BLaER1 treated with 17β-estradiol and CSF1 and Interleukin-3, amounts not matched to agents 10 nM and 100 nM (cell line): ENCODE measurements around the gene JADE2.
A peak's percentile ranks its signal among the peaks of the same experiment; 100 is the strongest.

Source experiments
- H3K27ac ChIP-seq, 11 experiments: shearing (Covaris generic); formaldehyde crosslinking; 2 replicates each; pipeline ENCODE4 v1.8.1; 2022
- H3K27me3 ChIP-seq, 11 experiments: shearing (Covaris generic); formaldehyde crosslinking; 2 replicates each; pipeline ENCODE4 v1.8.1; 2022
- H3K36me3 ChIP-seq, 11 experiments: shearing (Covaris generic); formaldehyde crosslinking; 2 replicates each; pipeline ENCODE4 v1.8.1; 2022
- H3K4me1 ChIP-seq, 10 experiments: shearing (Covaris generic); formaldehyde crosslinking; 2 replicates each; pipeline ENCODE4 v1.8.1; 2022
- H3K4me2 ChIP-seq, 11 experiments: shearing (Covaris generic); formaldehyde crosslinking; 2 replicates each; pipeline ENCODE4 v1.8.1; 2022
- H3K4me3 ChIP-seq, 10 experiments: shearing (Covaris generic); formaldehyde crosslinking; 2 replicates each; pipeline ENCODE4 v1.8.1; 2022
- H3K9ac ChIP-seq, 11 experiments: shearing (Covaris generic); formaldehyde crosslinking; 2 replicates each; pipeline ENCODE4 v1.8.1; 2022
- H3K9me3 ChIP-seq, 11 experiments: shearing (Covaris generic); formaldehyde crosslinking; replicated peaks in 1 of 11; 2 replicates each; pipeline ENCODE4 v1.8.1; 2022
- H4K20me1 ChIP-seq, 11 experiments: shearing (Covaris generic); formaldehyde crosslinking; 2 replicates each; pipeline ENCODE4 v1.8.1; 2022
- Cebpa-rat ChIP-seq, 11 experiments: shearing (Covaris generic); IDR thresholded peaks; 2 replicates each; pipeline ENCODE4 v1.8.1; 2022

The JADE2 gene

GRCh38 chr5:134541736-134542376, 16.4 kb downstream of the JADE2 start:
- Histone ChIP-seq H3K9me3 (no peaks in the 10 kb centered on the region), H3K36me3 (peaks cover 24 to 58% (median 49%) of the 10 kb centered on the region in 11 experiments), H3K27me3 (no peaks in the 10 kb centered on the region), H3K27ac (peak overlapping the region in 5 of 11 experiments; percentile 15 to 98 (median 95); a peak in 7 of 22 replicates), H3K4me2 (peak overlapping the region in 10 of 11 experiments; percentile 43 to 98 (median 90); a peak in 17 of 22 replicates), H4K20me1 (peaks cover 4 to 90% (median 19%) of the 10 kb centered on the region in 11 experiments; a peak in 16 of 22 replicates), H3K9ac (peak overlapping the region in 1 of 11 experiments; percentile 15; a peak in 1 of 22 replicates), H3K4me1 (peaks cover 67 to 87% (median 81%) of the 10 kb centered on the region in 10 experiments), H3K4me3 (no peak overlapping the region)
- no peak for TF ChIP-seq Cebpa-rat (IDR thresholded peaks at IDR 0.05)

- Histone ChIP-seq H3K27me3 (no peaks in the 10 kb centered on the region), H3K4me2 (peak overlapping the region; percentile 82 to 98 (median 91)), H3K9ac (peak overlapping the region; percentile 51 to 91 (median 70); a peak in 21 of 22 replicates), H3K4me3 (peak overlapping the region in 9 of 10 experiments; percentile 22 to 55 (median 41); a peak in 16 of 20 replicates), H3K9me3 (no peaks in the 10 kb centered on the region), H3K36me3 (peaks cover 8 to 59% (median 45%) of the 10 kb centered on the region in 11 experiments; a peak in 21 of 22 replicates), H4K20me1 (peaks cover 0 to 92% (median 12%) of the 10 kb centered on the region in 11 experiments; a peak in 11 of 22 replicates), H3K27ac (peak overlapping the region; percentile 8 to 99 (median 82); a peak in 20 of 22 replicates), H3K4me1 (peaks cover 87 to 98% (median 97%) of the 10 kb centered on the region in 10 experiments)
- TF ChIP-seq Cebpa-rat (IDR thresholded peaks at IDR 0.05), result no peak
Measured at GRCh38 chr5:134543820-134544614, 18.5 kb downstream of the JADE2 start.

- Histone ChIP-seq H3K27me3 (no peaks in the 10 kb centered on the region), H3K4me1 (peaks cover 92 to 100% (median 100%) of the 10 kb centered on the region in 10 experiments), H3K9ac (peak overlapping the region; percentile 51 to 91 (median 70); a peak in 20 of 22 replicates), H3K4me3 (peak overlapping the region in 9 of 10 experiments; percentile 8 to 55 (median 41); a peak in 14 of 20 replicates), H3K4me2 (peak overlapping the region; percentile 82 to 98 (median 91)), H3K9me3 (no peaks in the 10 kb centered on the region), H4K20me1 (peaks cover 0 to 94% (median 9%) of the 10 kb centered on the region in 11 experiments; a peak in 9 of 22 replicates), H3K27ac (peak overlapping the region; percentile 8 to 99 (median 82); a peak in 21 of 22 replicates), H3K36me3 (peaks cover 0 to 54% (median 37%) of the 10 kb centered on the region in 11 experiments; a peak in 16 of 22 replicates)
- peak in 6 of 11 experiments; percentile 40 to 96 (median 78); a peak in 10 of 22 replicates for TF ChIP-seq Cebpa-rat (IDR thresholded peaks at IDR 0.05)
Measured at GRCh38 chr5:134545070-134545868, 19.8 kb downstream of the JADE2 start.

DNA sequence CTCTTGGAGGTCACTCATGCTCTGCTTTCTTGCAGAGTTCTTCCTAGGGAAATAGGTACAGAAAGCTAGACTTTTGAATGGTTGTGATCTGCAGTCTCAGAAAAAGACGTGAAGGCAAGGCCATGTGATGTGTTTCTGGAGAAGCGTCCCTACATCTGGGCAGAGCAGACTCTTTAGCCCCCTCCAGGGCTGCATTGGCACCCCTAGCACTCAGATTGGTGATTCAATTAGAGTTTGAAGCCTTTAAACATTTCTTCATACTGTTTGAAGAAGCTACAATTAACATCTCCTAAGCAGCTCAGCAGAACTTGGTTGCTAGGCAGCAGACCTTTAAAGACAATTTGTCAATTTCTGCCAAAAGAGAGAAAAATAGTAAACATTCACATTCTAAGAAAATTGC, 21.6 kb downstream of the JADE2 start:
- H3K4me1 ChIP-seq, result peaks cover 97 to 100% (median 100%) of the 10 kb centered on the region in 10 experiments
- H3K4me2 ChIP-seq, result peak overlapping the region; percentile 75 to 98 (median 91)
- peak overlapping the region in 8 of 11 experiments; percentile 6 to 99 (median 89); a peak in 13 of 22 replicates for H3K27ac ChIP-seq
- H3K27me3 ChIP-seq, result no peaks in the 10 kb centered on the region
- no peak for TF ChIP-seq Cebpa-rat (IDR thresholded peaks at IDR 0.05)
- H3K9me3 ChIP-seq, result no peaks in the 10 kb centered on the region
- peaks cover 4 to 47% (median 27%) of the 10 kb centered on the region in 11 experiments; a peak in 20 of 22 replicates for H3K36me3 ChIP-seq
- H3K9ac ChIP-seq, result peak overlapping the region in 7 of 11 experiments; percentile 0 to 91 (median 84); a peak in 10 of 22 replicates
- H3K4me3 ChIP-seq, result no peak overlapping the region
- peaks cover 0 to 94% (median 0%) of the 10 kb centered on the region in 11 experiments; a peak in 6 of 22 replicates for H4K20me1 ChIP-seq

DNA sequence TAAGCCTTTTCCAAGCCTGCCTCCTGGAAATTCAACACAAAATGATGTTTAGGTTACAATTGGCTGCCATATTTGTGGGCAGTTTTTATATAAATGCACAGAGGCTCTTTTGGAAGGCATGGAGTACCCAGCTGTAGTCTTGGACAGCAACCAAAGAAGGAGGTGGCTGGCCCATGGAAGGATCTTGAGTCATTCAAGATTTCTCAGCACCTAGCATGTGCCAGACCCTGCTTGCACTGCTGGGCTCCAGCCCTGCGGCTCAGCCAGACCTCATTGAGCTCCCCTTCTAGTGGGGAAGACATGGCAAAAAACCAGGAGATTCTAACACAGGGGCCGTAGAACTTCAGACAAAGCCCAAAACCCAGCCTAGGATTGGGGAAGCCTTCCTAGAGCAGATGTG, 22.1 kb downstream of the JADE2 start:
- H3K4me3 ChIP-seq, result no peak overlapping the region
- peaks cover 0 to 92% (median 0%) of the 10 kb centered on the region in 11 experiments; a peak in 4 of 22 replicates for H4K20me1 ChIP-seq
- peaks cover 97 to 100% (median 100%) of the 10 kb centered on the region in 10 experiments for H3K4me1 ChIP-seq
- no peaks in the 10 kb centered on the region for H3K9me3 ChIP-seq
- H3K27me3 ChIP-seq, result no peaks in the 10 kb centered on the region
- no peak for TF ChIP-seq Cebpa-rat (IDR thresholded peaks at IDR 0.05)
- H3K36me3 ChIP-seq, result peaks cover 7 to 45% (median 29%) of the 10 kb centered on the region in 11 experiments; a peak in 20 of 22 replicates
- peak overlapping the region in 5 of 11 experiments; percentile 83 to 99 (median 96); a peak in 11 of 22 replicates for H3K27ac ChIP-seq
- H3K4me2 ChIP-seq, result peak overlapping the region; percentile 75 to 98 (median 91)
- H3K9ac ChIP-seq, result peak overlapping the region in 3 of 11 experiments; percentile 84 to 91 (median 90); a peak in 4 of 22 replicates

DNA sequence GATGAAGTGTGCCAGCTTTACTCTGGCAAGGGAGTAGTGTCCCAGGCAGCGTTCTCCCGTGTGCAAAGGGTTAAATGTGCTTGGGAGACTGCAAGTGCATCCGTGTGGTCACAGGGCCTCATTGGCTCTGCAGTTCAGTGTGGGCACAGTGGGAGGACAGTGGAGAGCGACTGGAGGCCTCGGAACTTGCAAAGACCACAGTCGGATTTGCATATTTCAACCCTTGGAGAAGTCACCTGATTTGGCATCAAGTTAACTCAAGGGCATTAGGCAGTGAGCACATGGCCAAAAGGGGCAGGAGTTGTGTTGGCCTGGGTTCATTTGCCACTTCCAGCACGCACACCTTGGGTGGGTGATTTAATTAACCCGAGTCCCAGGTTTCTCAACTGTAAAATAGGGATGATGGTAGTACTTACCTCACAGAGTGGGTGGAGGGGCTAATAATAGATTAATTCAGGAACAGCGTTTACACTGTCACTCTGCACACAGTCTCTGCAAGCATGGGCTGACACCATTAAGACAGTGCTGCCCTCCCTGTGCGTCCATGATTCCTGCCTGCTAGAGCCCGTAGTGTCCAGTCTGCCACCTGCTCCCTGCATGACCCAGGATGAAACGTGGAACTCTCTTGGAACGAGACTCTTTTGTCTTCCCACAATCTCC, 22.7 kb downstream of the JADE2 start:
- Histone ChIP-seq H3K27me3 (no peaks in the 10 kb centered on the region), H3K4me3 (no peak overlapping the region), H4K20me1 (peaks cover 0 to 91% (median 0%) of the 10 kb centered on the region in 11 experiments; a peak in 4 of 22 replicates), H3K36me3 (peaks cover 7 to 46% (median 35%) of the 10 kb centered on the region in 11 experiments; a peak in 20 of 22 replicates), H3K4me2 (peak overlapping the region; percentile 75 to 98 (median 91)), H3K27ac (peak overlapping the region in 7 of 11 experiments; percentile 4 to 99 (median 95); a peak in 12 of 22 replicates), H3K4me1 (peaks cover 97 to 100% (median 100%) of the 10 kb centered on the region in 10 experiments), H3K9ac (peak overlapping the region in 3 of 11 experiments; percentile 40 to 90 (median 84); a peak in 4 of 22 replicates), H3K9me3 (no peaks in the 10 kb centered on the region)
- TF ChIP-seq Cebpa-rat (IDR thresholded peaks at IDR 0.05), result no peak

DNA sequence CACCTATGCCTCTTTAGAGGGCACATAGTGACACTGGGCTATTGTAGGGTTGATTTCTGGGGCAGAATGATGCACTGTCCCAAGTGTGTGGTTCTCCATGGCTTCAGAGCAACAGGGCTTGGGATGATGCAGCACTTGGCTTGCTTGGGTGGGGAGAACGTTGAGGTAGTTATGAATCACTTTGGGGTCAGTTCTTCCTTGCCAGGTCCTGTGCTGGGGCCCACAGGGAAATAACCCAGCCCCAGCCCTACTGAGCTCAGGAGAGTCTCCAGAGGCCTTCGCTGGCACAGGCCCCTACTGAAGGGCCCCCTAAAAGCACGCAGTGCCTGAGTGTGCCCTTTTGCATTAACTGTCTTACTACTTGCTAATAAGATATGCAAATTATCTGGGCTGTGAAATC, 24.2 kb downstream of the JADE2 start:
- no peak for TF ChIP-seq Cebpa-rat (IDR thresholded peaks at IDR 0.05)

More for the DNA sequence above, 24.2 kb downstream of the JADE2 start:
- Histone ChIP-seq H3K4me1 (peaks cover 97 to 100% (median 100%) of the 10 kb centered on the region in 10 experiments), H3K27me3 (no peaks in the 10 kb centered on the region), H3K36me3 (peaks cover 7 to 59% (median 39%) of the 10 kb centered on the region in 11 experiments; a peak in 20 of 22 replicates), H4K20me1 (peaks cover 0 to 86% (median 0%) of the 10 kb centered on the region in 11 experiments; a peak in 4 of 22 replicates), H3K4me2 (peak overlapping the region; percentile 75 to 98 (median 91)), H3K9me3 (no peaks in the 10 kb centered on the region), H3K27ac (peak overlapping the region in 7 of 11 experiments; percentile 19 to 99 (median 95); a peak in 11 of 22 replicates), H3K4me3 (no peak overlapping the region; a peak in 1 of 20 replicates), H3K9ac (peak overlapping the region in 5 of 11 experiments; percentile 9 to 72 (median 33); a peak in 5 of 22 replicates)
